ENCODE data around the gene SLC16A8. TPM values are rescaled to one million over a fixed set of nuclear protein-coding genes. Genes with fewer than 3 reads are reported as not detected.

SLC16A8 gene
- total RNA-seq = not detected

GRCh38 chr22:38083931-38084631 is at the start of gene SLC16A8:
SLC16A8 (minus strand) TSS chr22:38084184; CDS start chr22:38082873, 1,311 bp downstream.
- H3K36me3 ChIP-seq = no peaks in the 10 kb centered on the region
- TF ChIP-seq POLR2AphosphoS5 (IDR thresholded peaks at IDR 0.05) (no peak), POLR2A (IDR thresholded peaks at IDR 0.05) (no peak), CTCF (IDR thresholded peaks at IDR 0.05) (no peak), EP300 (IDR thresholded peaks at IDR 0.05; ENCODE audit: low read depth) (no peak)
- H3K4me1 ChIP-seq = peaks cover 4 to 30% (median 25%) of the 10 kb centered on the region in 4 donors
- no peak within 1 kb of the TSS for H3K4me3 ChIP-seq
- in situ Hi-C loops (cut with MboI; ENCODE audit: low pct_ligation_motif_present in 1 of 4, low pct_unique_long_range_greater_than_20kb in 1 of 4, low sequenced_read_pairs in 3 of 4) = no loop called here
- WGBS, 2 donors (ENCODE audit: low coverage in 1 of 2) = 81% methylated on average over 13 of the region's 16 CpGs; no CpG with 5 or more reads in 1 of the 2 donors
- peaks cover 37% of the 10 kb centered on the region for H3K27me3 ChIP-seq
- no peaks in the 10 kb centered on the region for H3K9me3 ChIP-seq
- DNase-seq = no peak
- intact Hi-C loops (cut with DNase I; ENCODE audit: low total_unique reads) = no loop called here
- H3K27ac ChIP-seq = no peak within 1 kb of the TSS

GRCh38 chr22:38133331-38133730 is 49.3 kb upstream of the SLC16A8 start:
- WGBS, 2 donors (ENCODE audit: low coverage in 1 of 2) = 100% methylated on average over 4 of the region's 4 CpGs; no CpG with 5 or more reads in 1 of the 2 donors
- no peak for TF ChIP-seq CTCF (IDR thresholded peaks at IDR 0.05)
- Histone ChIP-seq H3K4me1 (no peaks in the 10 kb centered on the region), H3K27ac (no peak overlapping the region), H3K27me3 (no peaks in the 10 kb centered on the region), H3K36me3 (no peaks in the 10 kb centered on the region), H3K9me3 (no peaks in the 10 kb centered on the region), H3K4me3 (no peak overlapping the region)
- intact Hi-C loops (cut with DNase I; ENCODE audit: low total_unique reads) (no loop called here), in situ Hi-C loops (cut with MboI; ENCODE audit: low pct_ligation_motif_present in 1 of 4, low pct_unique_long_range_greater_than_20kb in 1 of 4, low sequenced_read_pairs in 3 of 4) (no loop called here)
- no peak for DNase-seq

DNA sequence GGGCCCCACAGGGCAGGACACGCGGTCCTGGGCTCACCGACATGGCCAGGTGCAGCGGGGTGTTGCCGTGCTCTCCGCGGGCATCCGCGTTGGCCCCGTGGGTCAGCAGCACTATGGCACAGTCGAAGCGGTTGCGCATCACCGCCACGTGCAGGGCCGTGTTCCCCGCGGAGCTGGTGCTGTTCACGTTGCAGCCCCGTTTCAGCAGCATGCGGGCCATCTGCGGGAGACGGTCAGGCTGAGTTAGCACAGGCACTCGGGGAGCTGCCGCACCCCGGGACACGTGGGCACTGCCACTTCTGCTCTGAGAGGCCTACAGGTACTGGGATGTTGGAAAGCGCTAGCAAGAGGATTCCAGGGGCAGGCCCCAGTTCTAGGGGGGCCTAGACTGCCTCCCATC is 48.8 kb upstream of the SLC16A8 start:
- H3K27ac ChIP-seq = no peak overlapping the region
- H3K4me1 ChIP-seq = no peaks in the 10 kb centered on the region
- intact Hi-C loops (cut with DNase I; ENCODE audit: low total_unique reads) = no loop called here
- no peaks in the 10 kb centered on the region for H3K27me3 ChIP-seq
- TF ChIP-seq POLR2A (IDR thresholded peaks at IDR 0.05) (no peak), CTCF (IDR thresholded peaks at IDR 0.05) (no peak), EP300 (IDR thresholded peaks at IDR 0.05; ENCODE audit: low read depth) (no peak), POLR2AphosphoS5 (IDR thresholded peaks at IDR 0.05) (no peak)
- 97% methylated on average over 26 of the region's 28 CpGs; no CpG with 5 or more reads in 1 of the 2 donors for WGBS, 2 donors (ENCODE audit: low coverage in 1 of 2)
- H3K4me3 ChIP-seq = no peak overlapping the region
- no peaks in the 10 kb centered on the region for H3K9me3 ChIP-seq
- H3K36me3 ChIP-seq = no peaks in the 10 kb centered on the region
- in situ Hi-C loops (cut with MboI; ENCODE audit: low pct_ligation_motif_present in 1 of 4, low pct_unique_long_range_greater_than_20kb in 1 of 4, low sequenced_read_pairs in 3 of 4) = no loop called here
- DNase-seq = no peak

DNA sequence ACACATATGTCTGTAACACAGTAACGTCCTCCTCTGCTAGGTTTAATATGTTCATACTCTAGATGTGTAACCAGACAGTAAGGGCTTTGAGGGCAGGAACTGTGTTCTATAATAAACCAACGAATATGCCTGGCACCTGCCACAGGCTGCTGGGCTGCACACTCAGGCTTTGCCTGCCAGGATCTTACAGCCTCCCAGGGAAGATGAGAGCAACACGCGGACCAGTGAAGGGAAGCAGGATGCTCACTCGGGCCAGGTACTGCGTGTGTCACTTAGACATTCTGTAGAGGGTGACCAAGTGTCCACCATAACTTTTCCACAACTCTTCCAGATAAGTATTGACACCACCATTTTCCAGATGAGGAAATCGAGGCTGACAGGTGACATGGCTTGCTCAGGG is 48.2 kb upstream of the SLC16A8 start:
- Histone ChIP-seq H3K4me3 (no peak overlapping the region), H3K36me3 (no peaks in the 10 kb centered on the region), H3K27me3 (no peaks in the 10 kb centered on the region), H3K27ac (no peak overlapping the region), H3K4me1 (no peaks in the 10 kb centered on the region), H3K9me3 (no peaks in the 10 kb centered on the region)
- in situ Hi-C loops (cut with MboI; ENCODE audit: low pct_ligation_motif_present in 1 of 4, low pct_unique_long_range_greater_than_20kb in 1 of 4, low sequenced_read_pairs in 3 of 4) (no loop called here), intact Hi-C loops (cut with DNase I; ENCODE audit: low total_unique reads) (no loop called here)
- TF ChIP-seq POLR2AphosphoS5 (IDR thresholded peaks at IDR 0.05) (no peak), POLR2A (IDR thresholded peaks at IDR 0.05) (no peak), CTCF (IDR thresholded peaks at IDR 0.05) (no peak), EP300 (IDR thresholded peaks at IDR 0.05; ENCODE audit: low read depth) (no peak)
- no peak for DNase-seq
- WGBS, 2 donors (ENCODE audit: low coverage in 1 of 2) = 85 to 94% methylated on average over 2 to 7 of the region's 7 CpGs
